CD4-positive, alpha-beta T cell treated with Interleukin-21 for 1 hour (primary cell): ENCODE results near the gene SKI.
A peak's percentile ranks its signal among the peaks of the same experiment; 100 is the strongest.

ENCODE experiments used
- DNase-seq: peaks from one replicate; pipeline ENCODE4 v3.0.0-alpha.2; 2020

Gene SKI

GRCh38 chr1:2194898-2195673, 33.0 kb upstream of the SKI start:
- DNase-seq: peak; percentile 89

GRCh38 chr1:2195785-2196184, 32.3 kb upstream of the SKI start:
- DNase-seq: no peak

- no peak for DNase-seq
These were observed 31.0 kb upstream of the SKI start for GRCh38 chr1:2196901-2197638.

DNA sequence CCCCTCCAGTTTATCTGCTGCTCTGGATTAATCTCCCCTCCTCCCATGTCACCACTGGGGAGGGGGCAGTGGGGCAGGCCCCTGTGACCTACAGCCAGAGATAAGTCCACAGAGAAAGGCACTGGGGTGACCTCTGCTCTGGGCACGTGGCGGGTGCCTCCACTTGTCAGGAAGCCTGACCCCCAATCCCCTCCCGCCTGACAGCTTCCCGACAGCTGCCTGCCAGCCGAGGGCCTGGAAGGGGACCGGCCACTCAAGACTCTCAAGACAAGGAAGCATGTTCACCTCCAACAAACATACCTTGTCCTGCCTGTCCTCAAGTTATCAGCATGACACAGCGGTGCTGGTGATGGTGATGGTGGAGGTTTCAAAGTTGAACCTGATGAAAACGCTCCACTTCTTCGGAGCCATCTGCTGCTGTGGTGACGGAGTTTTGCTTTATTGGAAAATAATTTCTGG, 30.4 kb upstream of the SKI start:
- no peak for DNase-seq

DNA sequence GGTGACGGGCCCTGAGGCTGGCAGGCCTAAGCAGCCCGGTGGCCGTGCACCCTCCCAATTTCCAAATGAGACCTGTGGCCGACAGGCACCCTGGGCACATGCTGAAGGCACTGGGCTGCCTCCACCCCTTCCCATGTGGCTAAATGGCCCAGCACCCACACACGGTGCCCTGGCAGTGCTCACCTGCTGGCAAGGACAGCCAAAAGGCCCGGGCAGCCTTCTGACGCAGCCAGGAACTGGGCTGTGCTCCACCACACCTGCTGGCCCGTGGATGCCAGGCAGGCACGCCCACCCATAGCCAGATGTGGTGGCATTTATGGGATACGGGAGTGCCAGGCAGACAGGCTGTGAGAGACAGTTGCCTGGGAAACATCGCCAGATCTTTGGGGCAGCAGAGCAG, 29.5 kb upstream of the SKI start:
- DNase-seq: peak; percentile 32

DNA sequence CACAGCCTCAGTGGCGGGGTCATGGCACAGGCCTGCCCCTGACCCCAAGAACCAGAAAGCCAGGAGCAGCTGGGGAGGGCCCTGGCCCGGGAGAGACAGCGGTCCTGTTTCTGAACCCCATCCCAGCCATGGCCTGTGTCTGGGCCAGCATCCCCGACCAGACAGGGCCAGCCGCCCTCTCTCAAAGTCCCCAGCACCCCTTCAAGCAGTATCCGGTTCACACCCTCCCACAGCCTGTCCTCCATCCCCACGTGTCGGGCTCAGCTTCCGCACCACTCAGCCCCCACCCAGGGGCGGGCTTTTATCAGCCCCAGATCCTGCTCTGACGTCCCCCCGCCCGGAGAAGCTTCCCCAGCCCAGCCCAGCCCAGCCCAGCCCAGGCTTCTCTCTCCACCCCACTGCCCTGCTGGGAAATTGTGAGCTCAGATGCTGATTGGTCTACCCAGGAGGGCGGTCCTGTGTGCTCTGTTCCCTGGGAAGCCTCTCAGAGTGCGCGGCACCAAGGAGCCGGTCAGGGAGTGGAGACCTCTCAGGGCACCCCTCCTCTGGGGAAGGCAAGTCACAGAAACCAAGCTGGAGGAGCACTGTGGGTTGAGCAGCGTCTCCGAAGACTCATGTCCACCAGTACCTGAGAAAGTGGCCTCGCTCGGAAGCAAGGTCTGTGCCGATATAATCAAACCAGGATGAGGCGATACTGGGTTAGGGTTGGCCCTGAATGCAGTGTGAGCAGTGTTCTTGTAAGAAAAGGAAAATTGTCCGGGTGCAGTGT, 28.9 kb upstream of the SKI start:
- DNase-seq: peak; percentile 93

- DNase-seq: no peak
These were observed 27.7 kb upstream of the SKI start for GRCh38 chr1:2200308-2200943.

- no peak for DNase-seq
These were observed 27.1 kb upstream of the SKI start for GRCh38 chr1:2201062-2201461.

DNA sequence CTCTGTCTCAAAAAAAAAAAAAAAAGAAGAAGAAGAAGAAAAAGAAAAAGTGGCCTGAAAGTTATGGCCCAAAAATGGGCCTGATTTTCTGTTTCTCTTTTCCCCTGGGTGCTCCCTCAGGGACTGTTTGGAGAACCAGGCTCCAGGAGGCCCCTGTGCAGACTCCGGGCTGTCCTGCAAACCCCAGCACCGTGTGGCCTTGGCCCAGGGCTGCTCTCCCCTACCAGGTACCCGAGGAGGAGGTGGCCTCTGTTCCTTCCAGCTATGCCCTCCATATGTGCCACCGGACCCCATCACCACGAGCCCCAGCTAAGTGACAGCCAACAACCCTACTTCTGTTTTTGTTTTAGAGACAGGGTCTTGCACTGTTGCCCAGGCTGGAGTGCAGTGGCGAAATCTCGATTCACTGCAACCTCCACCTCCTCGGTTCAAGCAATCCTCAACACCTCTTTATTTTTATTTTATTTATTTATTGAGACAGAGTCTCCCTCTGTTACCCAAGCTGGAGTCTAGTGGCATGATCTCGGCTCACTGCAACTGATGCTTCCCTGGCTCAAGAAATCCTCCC, 26.0 kb upstream of the SKI start:
- no peak for DNase-seq

- DNase-seq: no peak
These were observed 25.1 kb upstream of the SKI start for GRCh38 chr1:2202843-2203601.

DNA sequence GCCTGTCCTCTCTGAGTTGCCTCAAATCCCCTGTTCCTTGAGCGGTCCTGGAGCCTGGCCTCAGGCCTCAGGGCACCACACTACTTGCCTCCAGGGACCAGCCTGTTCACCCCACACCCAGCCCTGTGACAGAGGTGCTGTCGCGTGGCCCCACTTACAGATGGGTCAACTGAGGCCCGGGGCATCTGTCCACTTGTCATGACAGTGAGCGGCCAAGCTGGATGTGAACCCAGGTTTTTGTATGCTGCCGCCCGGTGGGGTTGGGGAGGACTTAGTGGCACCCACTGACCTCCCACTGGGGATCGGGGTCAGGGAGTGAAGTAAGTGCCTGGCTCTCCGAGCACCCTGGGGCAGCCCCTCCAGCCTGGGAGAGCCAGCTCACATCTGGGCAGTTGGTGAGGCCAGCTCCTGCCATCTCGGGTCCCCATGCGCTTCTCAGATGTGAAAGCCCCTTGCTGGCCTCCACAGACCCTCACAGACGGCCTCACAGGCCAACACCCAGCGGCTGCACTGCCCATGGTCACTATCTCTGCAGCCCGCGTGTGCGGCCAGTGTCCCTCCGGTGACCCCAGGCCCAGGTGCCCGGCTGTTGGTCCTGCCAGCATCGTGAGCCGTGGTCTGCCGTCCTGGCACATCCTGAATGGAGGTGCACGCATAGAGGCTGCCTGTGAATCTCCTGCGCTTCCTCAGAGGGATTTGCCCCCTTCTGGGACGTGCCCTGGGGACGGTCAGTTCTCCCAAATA, 24.3 kb upstream of the SKI start:
- DNase-seq: no peak

- peak; percentile 81 for DNase-seq
These were observed 23.5 kb upstream of the SKI start for GRCh38 chr1:2204415-2205190.

DNA sequence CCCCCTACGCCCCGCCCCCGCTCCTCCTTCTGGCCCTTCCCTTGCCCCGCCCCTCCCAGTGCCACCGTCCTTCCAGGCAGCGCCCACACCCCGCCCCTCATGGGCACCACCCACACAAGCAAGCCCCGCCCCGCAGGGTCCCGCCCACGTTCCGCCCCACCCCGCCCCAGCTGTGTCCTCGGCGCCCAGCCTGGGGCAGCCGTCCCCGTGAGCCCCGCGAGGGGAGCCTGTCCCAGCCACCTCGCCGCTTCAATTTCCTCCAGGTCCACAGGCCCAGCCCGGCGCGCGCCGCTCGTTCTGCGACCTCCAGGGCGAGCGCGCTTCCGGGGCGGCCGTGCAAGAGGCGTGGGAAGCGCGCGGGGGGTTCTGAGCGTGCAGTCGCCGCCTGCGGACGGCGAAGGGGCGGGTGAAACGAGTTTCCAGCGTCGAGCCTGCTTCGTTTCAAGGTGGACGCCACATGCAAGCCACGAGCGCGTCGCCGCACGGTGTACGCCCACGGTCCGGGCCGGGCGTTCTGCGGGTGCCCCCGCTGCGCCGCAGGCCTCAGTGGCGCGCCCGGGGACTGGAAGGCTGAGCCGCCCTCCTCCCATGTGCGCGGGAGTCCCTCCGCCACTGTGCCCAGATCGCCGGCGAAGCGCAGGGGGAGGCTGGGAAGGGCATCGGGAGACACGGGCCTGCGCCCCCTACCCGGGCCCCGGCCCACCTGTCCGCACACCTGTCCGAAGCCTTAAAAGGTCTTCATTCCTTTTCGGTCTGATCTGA, 22.7 kb upstream of the SKI start:
- DNase-seq: peak; percentile 95

GRCh38 chr1:2206813-2207487, 21.2 kb upstream of the SKI start:
- no peak for DNase-seq

DNA sequence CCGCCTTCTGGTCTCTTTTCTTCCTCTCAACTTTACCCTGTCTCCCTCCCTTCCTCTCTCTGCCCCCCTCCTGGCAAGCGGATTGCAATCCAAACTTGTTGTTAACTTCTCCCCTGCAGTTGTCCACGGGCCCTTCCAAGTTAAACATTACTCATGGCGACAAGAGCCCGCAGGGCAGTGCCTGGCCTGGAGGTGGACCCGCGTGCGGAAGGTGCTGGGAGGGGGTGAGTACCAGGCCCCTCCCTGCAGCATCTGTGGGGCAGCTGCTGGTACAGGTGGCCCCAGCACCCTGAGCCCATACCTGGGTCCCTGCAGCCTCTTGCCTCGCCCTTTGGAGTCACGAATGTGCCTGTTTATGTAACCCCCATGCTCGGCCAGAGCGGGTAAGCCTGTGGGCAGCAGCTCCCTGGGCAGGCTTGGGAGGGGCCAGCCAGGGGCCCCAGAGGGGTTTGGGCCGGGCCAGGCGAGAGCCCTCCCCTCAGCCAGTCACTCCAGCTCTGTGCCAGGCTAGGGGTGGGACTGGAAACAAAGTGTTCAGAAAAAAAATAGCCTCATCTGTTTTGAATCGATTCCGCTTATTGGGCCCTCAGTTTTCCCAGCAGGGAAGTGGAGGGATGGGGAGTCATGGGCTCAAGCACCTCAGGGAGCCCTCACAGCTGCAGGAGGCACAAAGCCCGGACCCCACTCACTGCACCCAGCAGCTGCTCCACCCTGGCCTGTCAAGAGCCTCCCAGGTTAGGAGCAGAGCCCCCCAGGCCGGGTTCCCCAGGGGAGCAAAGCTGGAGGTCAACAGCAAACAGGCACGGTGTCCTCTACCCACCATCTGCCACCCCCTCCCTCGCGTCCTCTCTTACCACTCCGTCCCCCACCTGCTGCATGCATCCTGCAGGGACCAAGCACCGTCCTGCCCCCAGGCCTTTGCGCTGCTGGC, 19.5 kb upstream of the SKI start:
- DNase-seq: no peak

- no peak for DNase-seq
These were observed 18.6 kb upstream of the SKI start for GRCh38 chr1:2209400-2210083.

DNA sequence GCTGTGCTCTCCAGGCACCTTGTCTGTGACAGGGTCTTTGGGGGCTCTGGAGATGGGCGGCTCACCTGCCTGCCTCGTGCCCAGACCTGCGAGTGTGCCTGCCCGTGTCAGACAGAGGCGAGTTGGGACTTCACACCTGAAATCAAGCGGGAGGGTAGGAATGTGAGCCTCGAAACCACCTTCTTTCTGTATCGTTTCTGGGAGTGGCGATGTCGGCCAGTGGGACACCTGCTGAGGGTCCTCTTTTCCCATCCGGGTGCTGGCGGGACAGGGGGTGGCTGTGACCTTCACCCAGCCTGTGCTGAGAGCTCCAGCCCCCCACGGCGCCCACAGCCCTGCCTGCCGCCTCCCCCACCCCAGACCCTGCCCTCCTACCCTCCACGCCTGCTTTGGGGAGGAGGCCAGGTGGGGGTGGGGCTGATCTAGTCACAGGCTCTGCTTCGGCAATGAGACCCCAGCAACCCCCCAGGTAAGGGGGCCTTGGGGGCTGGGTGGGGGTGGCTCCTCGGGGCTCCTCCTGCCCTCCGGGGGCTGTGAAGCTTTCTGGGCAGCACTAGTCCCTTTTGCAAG, 17.9 kb upstream of the SKI start:
- no peak for DNase-seq
